NCI-H2107 treated with DMSO at 0.1 percent for 48 hours (cell line): Measurements from ENCODE around the gene RPP14.

Experiments used
- DNase-seq: peaks from one replicate; lab custom pipeline; 2025; ENCODE audit not compliant: unreplicated experiment; lab: John Stamatoyannopoulos, UW

Gene RPP14

GRCh38 chr3:58291671-58292338 lies 14.2 kb upstream of the RPP14 start:
- no peak for DNase-seq

GRCh38 chr3:58292866-58293265 lies 13.2 kb upstream of the RPP14 start:
- DNase-seq = no peak

- DNase-seq = no peak
Observed at GRCh38 chr3:58293516-58293915, 12.5 kb upstream of the RPP14 start.

GRCh38 chr3:58296269-58296668 lies 9.8 kb upstream of the RPP14 start:
- no peak for DNase-seq

GRCh38 chr3:58296843-58297242 lies 9.2 kb upstream of the RPP14 start:
- no peak for DNase-seq

- DNase-seq = no peak
Observed at GRCh38 chr3:58298190-58298589, 7.9 kb upstream of the RPP14 start.

GRCh38 chr3:58299075-58299474 lies 7.0 kb upstream of the RPP14 start:
- no peak for DNase-seq

- DNase-seq = no peak
Observed at GRCh38 chr3:58299839-58300516, 6.1 kb upstream of the RPP14 start.

GRCh38 chr3:58307639-58308215 lies 1.7 kb downstream of the RPP14 start:
- no peak for DNase-seq

GRCh38 chr3:58308728-58309127 lies 2.7 kb downstream of the RPP14 start:
- no peak for DNase-seq

GRCh38 chr3:58317811-58318210 lies 11.8 kb downstream of the RPP14 start:
- DNase-seq = no peak

- no peak for DNase-seq
Observed at GRCh38 chr3:58321791-58322190, 15.7 kb downstream of the RPP14 start.

GRCh38 chr3:58322793-58323192 lies 16.7 kb downstream of the RPP14 start:
- DNase-seq = no peak

GRCh38 chr3:58323529-58324390 lies 17.7 kb downstream of the RPP14 start:
- DNase-seq = no peak

GRCh38 chr3:58324391-58325390 lies 18.6 kb downstream of the RPP14 start:
- no peak for DNase-seq

- DNase-seq = no peak
Observed at GRCh38 chr3:58325525-58325992, 19.5 kb downstream of the RPP14 start.

- no peak for DNase-seq
Observed at GRCh38 chr3:58326267-58326900, 20.3 kb downstream of the RPP14 start.

GRCh38 chr3:58329150-58329921 lies 23.3 kb downstream of the RPP14 start:
- no peak for DNase-seq

- no peak for DNase-seq
Observed at GRCh38 chr3:58329922-58330413, 23.9 kb downstream of the RPP14 start.
